22Rv1 (cell line): Measurements from ENCODE around the gene MTSS2.

ENCODE experiments used
- H3K27ac ChIP-seq: fragments of 450-650 bp; 2 replicates; pipeline ENCODE4 v1.5.1; 2017
- ZFX ChIP-seq: fragments of 450-650 bp; IDR thresholded peaks from 2 replicates; pipeline ENCODE4 v1.6.1; 2017; ENCODE audit warnings: antibody characterized with exemption, borderline replicate concordance
- TF ChIP-seq, protein P1 (sequence below): fragments of 450-650 bp; IDR thresholded peaks from 2 replicates; pipeline ENCODE4 v1.5.1; 2017; ENCODE audit warnings: mild to moderate bottlenecking

Gene MTSS2

DNA sequence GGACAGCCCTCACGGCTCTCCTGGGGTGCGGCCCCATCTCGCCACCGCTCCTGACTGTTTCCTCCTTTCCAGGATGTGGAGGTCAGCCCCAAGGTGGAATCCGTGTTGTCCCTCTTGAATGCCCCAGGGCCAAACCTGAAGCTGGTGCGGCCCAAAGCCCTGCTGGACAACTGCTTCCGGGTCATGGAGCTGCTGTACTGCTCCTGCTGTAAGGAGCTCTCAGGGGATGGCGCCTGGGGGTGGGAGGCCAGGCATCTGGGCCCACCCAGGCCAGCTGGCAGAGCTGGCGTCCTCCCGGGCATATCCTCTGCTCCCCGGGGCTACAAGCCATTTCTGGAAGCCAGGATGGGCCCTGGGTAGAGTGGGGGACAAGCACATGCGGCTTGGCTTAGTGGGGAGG is 26.3 kb downstream of the MTSS2 start:
- no peak overlapping the region for H3K27ac ChIP-seq
- TF ChIP-seq, protein P1, sequence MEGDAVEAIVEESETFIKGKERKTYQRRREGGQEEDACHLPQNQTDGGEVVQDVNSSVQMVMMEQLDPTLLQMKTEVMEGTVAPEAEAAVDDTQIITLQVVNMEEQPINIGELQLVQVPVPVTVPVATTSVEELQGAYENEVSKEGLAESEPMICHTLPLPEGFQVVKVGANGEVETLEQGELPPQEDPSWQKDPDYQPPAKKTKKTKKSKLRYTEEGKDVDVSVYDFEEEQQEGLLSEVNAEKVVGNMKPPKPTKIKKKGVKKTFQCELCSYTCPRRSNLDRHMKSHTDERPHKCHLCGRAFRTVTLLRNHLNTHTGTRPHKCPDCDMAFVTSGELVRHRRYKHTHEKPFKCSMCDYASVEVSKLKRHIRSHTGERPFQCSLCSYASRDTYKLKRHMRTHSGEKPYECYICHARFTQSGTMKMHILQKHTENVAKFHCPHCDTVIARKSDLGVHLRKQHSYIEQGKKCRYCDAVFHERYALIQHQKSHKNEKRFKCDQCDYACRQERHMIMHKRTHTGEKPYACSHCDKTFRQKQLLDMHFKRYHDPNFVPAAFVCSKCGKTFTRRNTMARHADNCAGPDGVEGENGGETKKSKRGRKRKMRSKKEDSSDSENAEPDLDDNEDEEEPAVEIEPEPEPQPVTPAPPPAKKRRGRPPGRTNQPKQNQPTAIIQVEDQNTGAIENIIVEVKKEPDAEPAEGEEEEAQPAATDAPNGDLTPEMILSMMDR = no peak
- no peak for TF ChIP-seq ZFX

DNA sequence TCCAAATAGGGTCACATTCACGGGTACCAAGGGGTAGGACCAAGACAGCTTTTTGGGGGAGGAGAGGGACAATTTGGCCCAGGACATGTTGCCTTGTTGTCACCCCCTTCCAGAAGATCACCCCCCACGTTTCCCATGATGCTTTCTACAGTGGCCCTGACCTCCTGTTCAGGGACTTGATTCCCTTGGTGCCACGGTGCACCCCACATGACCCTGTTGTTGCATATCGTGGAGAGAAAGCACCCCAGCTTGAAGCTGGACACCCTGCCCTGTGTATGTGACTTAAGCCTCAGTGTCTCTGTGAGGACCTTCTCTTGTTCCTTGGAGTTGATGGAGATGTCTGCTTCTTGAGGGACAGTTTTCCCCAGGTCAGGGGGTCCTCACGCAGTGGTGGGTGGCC is 26.9 kb downstream of the MTSS2 start:
- TF ChIP-seq, protein P1 = no peak
- TF ChIP-seq ZFX = no peak
- no peak overlapping the region for H3K27ac ChIP-seq

DNA sequence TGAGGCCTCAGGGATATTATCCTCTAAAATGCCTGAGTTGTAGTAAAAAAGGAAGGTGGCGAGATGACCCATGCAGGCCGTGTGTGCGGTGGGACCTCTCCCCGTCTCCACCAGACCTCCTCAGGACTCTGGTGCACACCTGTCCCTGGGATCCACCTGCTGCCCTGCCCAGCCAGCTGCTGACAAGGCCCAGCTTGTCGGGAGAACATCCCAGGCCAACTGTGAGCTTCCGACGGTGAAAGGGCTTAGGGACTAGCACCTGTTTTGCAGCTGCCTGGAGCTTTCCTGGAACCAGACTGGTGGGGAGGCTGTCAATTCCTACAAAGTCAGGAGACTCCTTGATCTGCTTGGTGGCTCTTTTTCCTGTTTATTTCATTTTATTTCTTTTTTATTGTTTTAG is 27.9 kb downstream of the MTSS2 start:
- TF ChIP-seq, protein P1 = no peak
- TF ChIP-seq ZFX = no peak
- H3K27ac ChIP-seq = no peak overlapping the region

DNA sequence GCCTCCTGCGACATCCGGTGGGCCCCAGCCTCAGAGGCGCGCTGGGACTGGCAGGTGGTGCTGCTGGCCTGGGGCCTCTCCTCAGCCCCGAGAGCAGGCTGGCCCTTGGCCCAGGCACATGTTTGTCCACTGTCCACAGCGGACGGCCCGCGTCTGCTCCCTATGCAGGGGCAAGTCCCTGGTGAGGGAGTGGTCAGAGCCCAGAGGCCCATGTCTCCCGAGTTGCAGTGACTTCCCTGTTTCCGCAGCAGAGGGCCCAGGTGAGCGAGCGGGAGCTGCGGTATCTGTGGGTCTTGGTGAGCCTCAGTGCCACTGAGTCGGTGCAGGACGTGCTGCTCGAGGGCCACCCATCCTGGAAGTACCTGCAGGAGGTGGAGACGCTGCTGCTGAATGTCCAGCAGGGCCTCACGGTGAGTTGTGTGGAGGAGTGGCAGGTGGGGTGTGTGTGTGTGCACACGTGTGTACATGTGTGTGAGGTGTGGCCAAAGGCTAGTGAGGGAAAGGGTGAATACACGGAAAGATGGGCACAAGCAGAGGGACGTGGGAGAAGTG is 29.1 kb downstream of the MTSS2 start:
- TF ChIP-seq, protein P1 = no peak
- no peak for TF ChIP-seq ZFX
- H3K27ac ChIP-seq = no peak overlapping the region

DNA sequence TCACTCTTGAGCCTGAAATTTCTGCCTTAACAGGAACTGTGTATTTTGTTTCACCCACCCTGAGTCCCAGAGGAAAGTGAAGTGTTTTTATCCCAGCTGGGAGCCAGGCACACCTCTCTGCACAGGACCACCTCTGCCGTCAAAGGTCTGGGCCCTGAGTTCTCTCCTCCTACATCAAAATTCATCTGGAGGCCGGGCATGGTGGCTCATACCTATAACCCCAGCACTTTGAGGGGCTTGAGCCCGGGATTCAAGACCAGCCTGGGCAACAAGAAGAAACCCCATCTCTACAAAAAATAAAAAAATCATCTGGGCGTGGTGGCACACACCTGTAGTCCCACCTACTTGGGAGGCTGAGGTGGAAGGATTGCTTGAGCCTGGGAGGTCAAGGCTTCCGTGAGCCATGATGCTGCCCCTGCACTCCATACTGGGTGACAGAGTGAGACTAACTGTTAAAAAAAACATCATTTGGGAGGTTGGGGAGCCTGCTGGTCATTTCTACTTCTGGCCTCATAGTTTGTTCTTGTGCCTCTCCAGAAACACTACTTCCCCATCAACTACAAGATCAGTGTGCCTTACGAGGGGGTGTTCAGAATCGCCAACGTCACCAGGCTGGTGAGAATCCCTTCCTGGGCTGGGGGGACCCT is 29.7 kb downstream of the MTSS2 start:
- TF ChIP-seq ZFX = no peak
- TF ChIP-seq, protein P1 = no peak

DNA sequence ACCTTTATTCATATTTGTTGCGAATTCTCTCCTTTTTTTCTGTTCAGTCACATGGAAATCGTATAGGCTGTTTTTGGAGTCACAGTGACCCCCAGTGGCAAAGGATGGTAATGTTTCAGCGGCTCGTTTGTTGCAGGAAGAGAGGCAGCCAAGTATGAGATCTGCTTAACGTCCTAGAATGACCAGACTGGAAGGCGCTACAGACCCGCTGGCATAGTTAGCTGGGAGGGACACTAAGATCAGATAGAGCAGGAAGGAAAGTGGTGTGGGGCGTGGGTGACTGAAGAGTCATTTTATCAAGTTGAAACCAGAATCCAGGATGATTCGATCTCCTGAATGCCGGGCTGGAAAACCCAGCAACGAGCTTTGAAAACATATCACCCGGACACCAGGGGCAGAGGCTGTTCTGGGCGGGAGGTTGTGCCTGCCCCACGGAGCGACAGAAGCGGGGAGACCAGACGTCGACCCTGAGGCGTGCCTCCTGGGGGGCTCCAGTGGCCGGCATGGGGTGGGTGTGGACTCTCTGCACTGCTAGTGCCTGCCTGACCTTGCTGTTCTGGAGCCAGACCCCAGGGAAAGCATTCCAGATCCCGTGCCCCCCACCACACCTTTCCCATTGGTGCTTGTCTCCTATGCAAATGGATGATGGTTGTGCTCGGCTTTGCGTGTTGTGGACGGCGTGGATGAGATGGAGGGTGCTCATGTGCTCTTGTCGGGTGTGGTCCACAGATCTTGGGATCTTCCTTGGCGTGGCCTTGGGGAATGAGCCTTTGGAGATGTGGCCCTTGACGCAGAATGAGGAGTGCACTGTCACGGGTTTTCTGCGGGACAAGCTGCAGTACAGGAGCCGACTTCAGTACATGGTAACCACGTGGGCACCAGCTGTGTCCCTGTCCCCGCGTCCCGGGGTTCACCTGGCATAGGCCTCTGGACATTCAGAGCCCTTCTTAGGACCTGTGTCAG is 31.8 kb downstream of the MTSS2 start:
- no peak overlapping the region for H3K27ac ChIP-seq
- no peak for TF ChIP-seq ZFX
- TF ChIP-seq, protein P1 = peak; percentile 87

More for the DNA sequence above, 29.7 kb downstream of the MTSS2 start:
- no peak overlapping the region for H3K27ac ChIP-seq

DNA sequence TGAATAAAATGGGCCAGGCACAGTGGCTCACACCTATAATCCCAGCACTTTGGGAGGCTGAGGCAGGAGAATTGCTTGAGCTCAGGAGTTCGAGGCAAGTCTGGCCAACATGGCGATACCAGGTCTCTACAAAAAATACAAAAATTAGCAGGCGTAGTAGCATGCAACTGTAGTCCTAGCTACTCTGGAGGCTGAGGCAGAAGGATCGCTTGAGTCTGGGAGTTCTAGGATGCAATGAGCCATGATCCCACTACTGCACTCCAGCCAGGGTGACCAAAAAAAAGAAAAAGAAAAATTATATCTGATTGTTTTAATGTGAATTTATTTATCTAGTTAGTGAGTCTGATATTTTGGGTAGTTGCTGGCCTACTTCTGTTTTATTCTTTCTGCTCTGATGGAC is 32.4 kb downstream of the MTSS2 start:
- no peak for TF ChIP-seq ZFX
- TF ChIP-seq, protein P1 = no peak
- H3K27ac ChIP-seq = no peak overlapping the region
